NCI-H524 treated with DMSO at 0.1 percent for 48 hours (cell line): Measurements from ENCODE around the gene HOXD12.

Experiments
- DNase-seq: peaks from one replicate; lab custom pipeline; 2025; lab: John Stamatoyannopoulos, UW

Gene HOXD12

GRCh38 chr2:176147800-176148496 lies 48.4 kb downstream of the HOXD12 start:
- DNase-seq = no peak

DNA sequence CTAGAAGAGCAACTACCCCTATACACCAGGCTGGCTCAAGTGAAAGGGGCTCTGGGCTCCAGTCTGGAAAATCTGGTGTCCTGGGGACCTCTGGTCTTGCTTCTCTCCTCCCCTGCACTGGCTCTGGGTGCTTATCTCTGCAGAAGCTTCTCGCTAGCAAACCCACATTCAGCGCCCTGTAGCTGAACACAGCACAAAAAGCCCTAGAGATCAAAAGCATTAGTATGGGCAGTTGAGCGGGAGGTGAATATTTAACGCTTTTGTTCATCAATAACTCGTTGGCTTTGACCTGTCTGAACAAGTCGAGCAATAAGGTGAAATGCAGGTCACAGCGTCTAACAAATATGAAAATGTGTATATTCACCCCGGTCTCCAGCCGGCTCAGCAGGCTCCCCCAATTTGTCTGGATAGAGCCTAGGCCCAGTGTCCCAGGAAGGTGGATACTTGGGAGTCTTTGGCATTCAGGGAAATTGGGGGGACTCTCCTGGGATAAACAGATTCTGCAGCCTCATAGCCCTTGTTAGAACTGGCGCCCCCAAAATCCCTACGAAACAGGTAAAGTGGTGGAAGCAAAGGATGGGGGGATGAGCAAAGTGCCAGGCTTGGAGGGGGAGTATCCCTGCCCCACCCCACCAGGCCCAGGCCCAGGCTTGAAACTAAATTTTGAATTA lies 49.3 kb downstream of the HOXD12 start:
- no peak for DNase-seq

DNA sequence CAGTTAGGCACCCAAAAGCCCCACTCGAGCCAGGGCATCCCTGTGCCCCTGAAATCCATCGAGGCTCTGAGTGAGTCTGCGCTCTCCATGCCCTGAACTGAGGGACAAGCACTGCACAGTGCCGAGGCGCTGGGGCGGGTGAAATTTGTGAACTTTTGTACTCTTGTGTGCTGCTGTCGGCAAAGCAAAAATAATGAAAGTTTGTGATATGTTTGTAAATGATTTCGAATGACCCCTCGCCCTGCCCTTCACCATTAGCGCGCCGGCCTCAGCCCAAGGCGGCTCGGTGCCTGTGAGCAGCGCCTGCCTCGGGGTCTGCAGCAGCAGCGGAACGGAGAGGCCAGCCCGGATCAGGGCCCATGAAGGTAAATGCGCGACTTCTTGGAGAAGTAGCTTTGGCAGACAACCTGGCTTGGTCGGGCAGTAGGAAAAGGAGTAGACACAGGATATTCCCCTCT lies 49.9 kb downstream of the HOXD12 start:
- no peak for DNase-seq

DNA sequence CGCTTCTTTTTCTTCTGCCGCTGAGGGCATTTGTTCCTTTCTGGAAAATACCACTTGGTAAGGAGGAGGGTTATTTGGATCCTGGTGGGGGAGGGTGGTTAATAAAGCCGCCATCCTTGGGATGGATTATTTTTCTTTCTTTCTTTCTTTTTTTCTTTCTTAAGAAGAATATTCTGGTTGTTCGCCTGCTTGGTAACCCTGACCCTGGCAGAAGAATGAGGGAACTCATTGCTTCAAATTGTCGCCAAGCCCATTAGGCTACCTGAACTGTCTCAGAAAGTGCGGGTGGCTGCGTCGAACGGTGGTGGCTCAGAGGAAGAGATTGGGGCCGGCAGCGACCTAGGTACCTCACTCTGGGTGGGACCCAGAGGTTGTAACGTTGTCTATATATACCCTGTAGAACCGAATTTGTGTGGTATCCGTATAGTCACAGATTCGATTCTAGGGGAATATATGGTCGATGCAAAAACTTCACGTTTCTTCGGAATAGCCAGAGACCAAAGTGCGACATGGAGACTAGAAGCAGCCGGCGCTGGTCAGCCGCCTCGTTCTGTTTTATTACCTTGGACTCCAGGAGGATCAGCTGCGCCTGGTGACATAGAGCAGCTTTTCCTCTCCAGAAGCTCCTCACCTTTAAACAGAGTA lies 50.5 kb downstream of the HOXD12 start:
- no peak for DNase-seq

DNA sequence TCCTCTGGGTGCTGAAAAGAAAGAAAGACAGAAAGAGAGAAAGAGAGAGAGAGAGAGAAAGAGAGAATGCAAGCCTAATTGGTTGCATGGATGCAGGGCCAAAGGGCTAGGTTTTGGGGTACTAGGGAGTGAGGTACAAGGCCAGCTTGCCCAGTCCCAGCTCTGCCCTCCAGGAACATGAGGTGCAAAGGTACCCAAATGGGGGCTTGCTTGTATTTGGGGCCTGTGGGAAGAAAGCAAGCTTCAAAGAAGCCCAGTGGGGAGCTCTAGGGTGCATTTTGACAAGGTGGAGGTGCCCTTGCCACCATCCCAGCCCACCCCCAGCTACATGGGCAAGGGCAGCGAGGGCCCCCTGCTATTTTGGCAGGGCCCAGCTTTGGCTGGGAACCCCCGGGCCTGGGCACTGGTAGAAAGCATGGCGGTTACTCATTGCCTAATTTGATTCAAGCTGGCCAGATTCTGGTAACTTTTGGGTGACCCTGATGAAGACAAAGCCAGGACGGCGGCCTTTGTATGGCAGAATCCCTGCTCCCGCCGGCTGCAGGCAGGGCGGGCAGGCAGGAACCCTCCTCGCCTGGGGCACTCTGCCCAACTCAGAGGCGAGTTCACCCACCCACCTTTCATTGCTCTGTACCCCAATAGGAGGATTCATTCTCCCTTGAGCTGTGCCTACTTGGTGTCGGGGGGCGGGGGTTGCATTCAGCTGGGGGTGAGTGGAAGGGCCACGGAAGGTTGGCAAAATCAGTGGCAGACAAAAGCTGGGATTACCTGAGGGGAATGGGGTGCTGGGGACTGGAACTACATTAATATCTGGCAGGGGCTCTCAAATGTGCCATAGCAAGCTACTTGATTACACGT lies 51.2 kb downstream of the HOXD12 start:
- DNase-seq = no peak

- DNase-seq = no peak
These were observed 52.1 kb downstream of the HOXD12 start, which contains the start of gene HOXD4 for GRCh38 chr2:176151442-176152287. Gene HOXD4, plus strand, starts transcription at chr2:176151550. Its CDS starts 84 bp downstream, at chr2:176151634.
